GM12874 (cell line): ENCODE data around the gene SYCP3.

Source experiments
- CTCF ChIP-seq: IDR thresholded peaks from 2 replicates; pipeline ENCODE4 v1.5.1; 2011; ENCODE audit warnings: low read depth, mild to moderate bottlenecking, control low read depth, low read length, moderate library complexity; ENCODE audit not compliant: insufficient read depth

SYCP3 gene

GRCh38 chr12:101746196-101746595, 6.9 kb upstream of the SYCP3 start:
- no peak for TF ChIP-seq CTCF

DNA sequence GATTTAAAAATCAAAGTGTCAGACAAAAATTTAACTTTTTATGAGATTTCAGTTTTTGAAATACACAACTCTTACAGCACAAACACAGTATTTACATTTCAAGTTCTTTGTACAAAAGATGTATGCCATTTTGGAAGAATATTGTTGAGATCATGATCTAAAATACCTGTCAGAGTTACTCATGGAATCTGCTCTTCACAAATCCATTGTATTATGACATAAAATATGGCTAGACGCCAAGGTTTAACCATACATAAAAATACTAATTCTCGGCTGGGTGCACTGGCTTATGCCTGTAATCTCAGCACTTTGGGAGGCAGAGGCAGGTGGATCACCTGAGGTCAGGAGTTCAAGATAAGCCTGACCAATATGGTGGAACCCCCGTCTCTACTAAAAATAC, 6.2 kb upstream of the SYCP3 start:
- TF ChIP-seq CTCF = no peak

GRCh38 chr12:101743724-101744472, 4.6 kb upstream of the SYCP3 start:
- TF ChIP-seq CTCF = peak; percentile 10; the same call in 1 of the 2 replicates

- no peak for TF ChIP-seq CTCF
Observed at GRCh38 chr12:101743242-101743641, 4.0 kb upstream of the SYCP3 start.

DNA sequence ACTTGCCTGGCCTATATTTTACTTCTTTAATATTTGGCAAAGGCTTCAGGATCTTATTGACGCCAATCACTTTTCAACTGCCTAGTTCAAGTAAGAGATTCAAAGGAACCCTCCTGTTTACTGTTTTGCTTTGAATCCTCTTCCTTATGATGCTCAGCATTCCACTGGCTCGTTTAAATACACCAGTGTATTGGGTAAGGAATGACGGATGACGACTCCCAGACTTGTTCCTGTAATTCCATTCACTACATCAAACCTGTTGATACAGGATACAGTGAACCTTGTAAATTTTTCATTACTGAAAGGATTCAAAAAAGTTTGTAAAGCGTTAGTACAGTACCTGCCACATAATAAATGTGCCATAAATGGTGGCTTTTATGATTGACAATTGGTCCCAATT, 1.7 kb upstream of the SYCP3 start:
- TF ChIP-seq CTCF = no peak

DNA sequence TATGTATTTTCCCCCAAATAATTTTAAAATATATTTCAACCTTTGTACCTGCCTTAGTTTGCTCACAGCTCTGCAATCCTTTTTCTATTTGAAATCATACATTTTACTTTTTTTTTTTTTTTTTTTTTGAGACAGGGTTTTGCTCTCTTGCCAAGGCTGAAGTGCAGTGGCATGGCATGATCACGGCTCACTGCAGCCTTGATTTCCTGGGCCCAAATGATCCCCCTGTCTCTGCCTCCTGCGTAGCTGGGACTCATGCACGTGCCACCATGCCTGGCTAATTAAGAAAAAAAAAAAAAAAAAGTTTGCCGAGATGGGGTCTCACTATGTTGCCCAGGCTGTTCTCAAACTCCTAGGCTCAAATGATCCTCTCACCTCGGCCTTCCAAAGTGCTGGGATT, 1.3 kb upstream of the SYCP3 start:
- TF ChIP-seq CTCF = no peak

GRCh38 chr12:101737476-101737875, 1.8 kb downstream of the SYCP3 start:
- no peak for TF ChIP-seq CTCF
